Uterine smooth muscle cell (primary cell): Measurements from ENCODE around the gene SLC38A7. TPM values are rescaled to one million over a fixed set of nuclear protein-coding genes. Genes with fewer than 3 reads are reported as not detected.

Source experiments
- total RNA-seq: library from RNA; depleted of rRNA; stranded (reverse); fragments of >200 nt; gene quantifications from 2 replicates; pipeline ENCODE4 v1.2.3, GENCODE V29; 2014

SLC38A7 gene
- total RNA-seq, result 34.1 and 43.5 TPM in 2 replicates

GRCh38 chr16:58684354-58685083 is at the start of gene SLC38A7:
TSS of gene SLC38A7 (minus strand) at chr16:58684770. CDS start at chr16:58680126, 4,644 bp downstream.

GRCh38 chr16:58733671-58734458 is 49.3 kb upstream of the SLC38A7 start, which contains the start of gene GOT2:
TSS of gene GOT2 (minus strand) at chr16:58734316. CDS start at chr16:58734228, 88 bp downstream.

GRCh38 chr16:58629733-58630640 is 54.6 kb downstream of the SLC38A7 start, which contains the start of gene CNOT1:
TSS of gene CNOT1 (minus strand) at chr16:58629826. CDS start at chr16:58599337, 30,489 bp downstream.

Other genes with a start within 250 kb of the SLC38A7 start
- gene NDRG4, start 184.6 kb downstream of the SLC38A7 start, total RNA-seq, result 10.0 and 12.1 TPM in 2 replicates
- gene SETD6, start 169.3 kb downstream of the SLC38A7 start, total RNA-seq, result 15.6 and 20.1 TPM in 2 replicates
- 122 and 124 TPM in 2 replicates for gene CNOT1, start 54.9 kb downstream of the SLC38A7 start, total RNA-seq
- gene GOT2, start 49.5 kb upstream of the SLC38A7 start, total RNA-seq, result 40.1 and 53.0 TPM in 2 replicates